Kidney glomerular epithelial cell (primary cell): Measurements from ENCODE around the gene SLC39A9.

Experiments
- DNase-seq: peaks from one replicate; lab custom pipeline; 2025; lab: John Stamatoyannopoulos, UW

Gene SLC39A9

GRCh38 chr14:69500096-69500495 lies 101.6 kb downstream of the SLC39A9 start:
- no peak for DNase-seq

GRCh38 chr14:69500736-69501135 lies 102.2 kb downstream of the SLC39A9 start:
- DNase-seq, result no peak

GRCh38 chr14:69501423-69501838 lies 102.9 kb downstream of the SLC39A9 start:
- no peak for DNase-seq

GRCh38 chr14:69504775-69505174 lies 106.3 kb downstream of the SLC39A9 start:
- DNase-seq, result no peak

- DNase-seq, result no peak
Observed at GRCh38 chr14:69505338-69506240, 107.1 kb downstream of the SLC39A9 start.

GRCh38 chr14:69506241-69506595 lies 107.7 kb downstream of the SLC39A9 start:
- DNase-seq, result no peak
